ENCODE data around the gene ENAM. TPM values are rescaled to one million over a fixed set of nuclear protein-coding genes. Genes with fewer than 3 reads are reported as not detected.
"Not testable (repeated sequence)": the region's sequence is repeated elsewhere in the genome, so short reads cannot be mapped to it uniquely, and the experiment has no call there.

Gene ENAM
- total RNA-seq, 1 experiment from 2014 or later = 0.26 TPM

DNA sequence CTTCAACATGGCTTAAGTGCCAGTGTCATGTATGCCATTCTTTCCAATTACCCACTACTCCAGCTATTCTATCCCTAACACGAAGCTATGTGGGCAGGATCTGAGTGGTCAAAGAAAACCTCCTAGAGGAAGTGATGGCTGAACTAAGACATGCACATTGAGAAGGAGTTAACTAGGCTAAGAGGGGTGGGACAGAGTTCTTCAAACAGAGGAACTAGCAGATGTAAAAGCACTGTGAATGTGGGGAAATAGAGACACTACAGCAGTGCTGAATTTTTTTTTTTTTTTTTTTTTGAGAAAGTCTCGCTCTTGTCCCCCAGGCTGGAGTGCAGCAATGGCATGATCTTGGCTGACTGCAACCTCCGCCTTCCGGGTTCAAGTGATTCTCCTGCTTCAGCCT, 31.6 kb downstream of the ENAM start:
- H3K9me3 Mint-ChIP-seq (ENCODE audit: low read depth, unreplicated experiment) = no peaks in the 10 kb centered on the region
- no peak overlapping the region for H3K4me3 Mint-ChIP-seq (ENCODE audit: low read depth, unreplicated experiment)
- TF ChIP-seq, protein P1, sequence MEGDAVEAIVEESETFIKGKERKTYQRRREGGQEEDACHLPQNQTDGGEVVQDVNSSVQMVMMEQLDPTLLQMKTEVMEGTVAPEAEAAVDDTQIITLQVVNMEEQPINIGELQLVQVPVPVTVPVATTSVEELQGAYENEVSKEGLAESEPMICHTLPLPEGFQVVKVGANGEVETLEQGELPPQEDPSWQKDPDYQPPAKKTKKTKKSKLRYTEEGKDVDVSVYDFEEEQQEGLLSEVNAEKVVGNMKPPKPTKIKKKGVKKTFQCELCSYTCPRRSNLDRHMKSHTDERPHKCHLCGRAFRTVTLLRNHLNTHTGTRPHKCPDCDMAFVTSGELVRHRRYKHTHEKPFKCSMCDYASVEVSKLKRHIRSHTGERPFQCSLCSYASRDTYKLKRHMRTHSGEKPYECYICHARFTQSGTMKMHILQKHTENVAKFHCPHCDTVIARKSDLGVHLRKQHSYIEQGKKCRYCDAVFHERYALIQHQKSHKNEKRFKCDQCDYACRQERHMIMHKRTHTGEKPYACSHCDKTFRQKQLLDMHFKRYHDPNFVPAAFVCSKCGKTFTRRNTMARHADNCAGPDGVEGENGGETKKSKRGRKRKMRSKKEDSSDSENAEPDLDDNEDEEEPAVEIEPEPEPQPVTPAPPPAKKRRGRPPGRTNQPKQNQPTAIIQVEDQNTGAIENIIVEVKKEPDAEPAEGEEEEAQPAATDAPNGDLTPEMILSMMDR (IDR thresholded peaks at IDR 0.05; ENCODE audit: unreplicated experiment) = no peak
- CTCF ChIA-PET = interaction anchor here (0.6 kb wide), 1 partner anchor 1084 kb away, joined by 3 read pairs; no protein-coding TSS in a partner anchor
- no peak for DNase-seq
- no peaks in the 10 kb centered on the region for H3K27me3 Mint-ChIP-seq (ENCODE audit: unreplicated experiment)
- intact Hi-C loops (cut with micrococcal nuclease; ENCODE audit: unreplicated experiment) = no loop called here
- H3K36me3 Mint-ChIP-seq (ENCODE audit: insufficient read depth, unreplicated experiment) = no peaks in the 10 kb centered on the region
- no peaks in the 10 kb centered on the region for H3K4me1 Mint-ChIP-seq (ENCODE audit: low read depth, unreplicated experiment)
- H3K27ac Mint-ChIP-seq (ENCODE audit: unreplicated experiment) = no peak overlapping the region
- no TSS peak for BruUV-seq (replicated peaks)

DNA sequence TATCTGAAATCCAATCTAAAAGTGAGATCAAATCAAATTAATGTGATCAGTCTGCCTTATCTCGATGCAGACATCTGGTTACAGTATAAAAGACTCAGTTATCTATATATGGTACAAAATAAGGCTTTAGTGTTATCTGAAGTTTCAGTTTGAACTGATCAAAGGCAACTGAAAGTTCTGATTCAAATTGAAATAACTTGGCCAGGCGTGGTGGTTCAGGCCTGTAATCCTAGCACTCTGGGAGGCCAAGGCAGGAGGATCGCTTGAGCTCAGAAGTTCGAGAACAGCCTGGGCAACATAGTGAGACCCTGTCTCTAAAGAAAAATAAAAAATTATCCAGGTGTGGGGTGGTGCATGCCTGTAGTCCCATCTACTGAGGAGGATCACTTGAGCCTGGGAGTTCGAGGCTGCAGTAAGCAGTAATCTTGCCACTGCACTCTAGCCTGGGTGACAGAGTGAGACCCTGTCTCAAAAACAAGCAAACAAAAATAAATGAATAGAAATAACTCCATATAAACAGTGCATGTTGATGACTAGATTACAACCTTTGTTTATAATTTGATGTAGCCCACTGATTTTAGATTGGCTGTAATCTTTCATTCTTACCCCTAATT, 32.9 kb downstream of the ENAM start:
- CTCF ChIA-PET; intact Hi-C loops (cut with micrococcal nuclease; ENCODE audit: unreplicated experiment); H3K9me3 Mint-ChIP-seq (ENCODE audit: low read depth, unreplicated experiment); H3K4me3 Mint-ChIP-seq (ENCODE audit: low read depth, unreplicated experiment); H3K27me3 Mint-ChIP-seq (ENCODE audit: unreplicated experiment); H3K27ac Mint-ChIP-seq (ENCODE audit: unreplicated experiment); DNase-seq; BruUV-seq (replicated peaks); H3K36me3 Mint-ChIP-seq (ENCODE audit: insufficient read depth, unreplicated experiment); H3K4me1 Mint-ChIP-seq (ENCODE audit: low read depth, unreplicated experiment): not testable (repeated sequence)

DNA sequence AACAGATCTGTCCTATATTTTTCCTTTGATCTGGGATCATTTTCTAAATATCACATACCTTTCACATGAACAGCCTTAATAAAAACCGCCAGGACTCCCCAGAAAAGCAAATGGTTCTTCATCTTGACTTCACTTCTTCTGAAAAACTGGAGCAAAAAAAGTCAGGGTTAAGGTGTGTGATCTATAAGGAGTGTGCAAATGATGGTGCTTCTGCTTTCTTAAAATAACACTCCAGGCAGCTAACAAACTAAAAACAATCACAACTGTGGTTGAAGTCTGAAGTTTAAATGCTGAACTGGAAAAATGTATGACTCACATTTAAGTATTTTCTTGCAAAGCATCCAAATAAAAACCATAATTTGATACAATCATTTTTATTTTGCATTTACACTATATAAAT, 37.8 kb downstream of the ENAM start, which contains the start of gene JCHAIN:
JCHAIN (minus strand) TSS at position 140 of the 400 bp plus-strand sequence; CDS start at position 122, 18 bp downstream.
- H3K27me3 Mint-ChIP-seq (ENCODE audit: unreplicated experiment) = no peaks in the 10 kb centered on the region
- TF ChIP-seq, protein P1 (IDR thresholded peaks at IDR 0.05; ENCODE audit: unreplicated experiment) = no peak
- DNase-seq = no peak
- no peak within 1 kb of the TSS for H3K27ac Mint-ChIP-seq (ENCODE audit: unreplicated experiment)
- peaks cover 18% of the 10 kb centered on the region for H3K4me1 Mint-ChIP-seq (ENCODE audit: low read depth, unreplicated experiment)
- no peak within 1 kb of the TSS for H3K4me3 Mint-ChIP-seq (ENCODE audit: low read depth, unreplicated experiment)
- H3K36me3 Mint-ChIP-seq (ENCODE audit: insufficient read depth, unreplicated experiment) = peaks cover 4% of the 10 kb centered on the region
- intact Hi-C loops (cut with micrococcal nuclease; ENCODE audit: unreplicated experiment) = no loop called here
- CTCF ChIA-PET = no interaction called here
- no TSS peak for BruUV-seq (replicated peaks)
- no peaks in the 10 kb centered on the region for H3K9me3 Mint-ChIP-seq (ENCODE audit: low read depth, unreplicated experiment)

DNA sequence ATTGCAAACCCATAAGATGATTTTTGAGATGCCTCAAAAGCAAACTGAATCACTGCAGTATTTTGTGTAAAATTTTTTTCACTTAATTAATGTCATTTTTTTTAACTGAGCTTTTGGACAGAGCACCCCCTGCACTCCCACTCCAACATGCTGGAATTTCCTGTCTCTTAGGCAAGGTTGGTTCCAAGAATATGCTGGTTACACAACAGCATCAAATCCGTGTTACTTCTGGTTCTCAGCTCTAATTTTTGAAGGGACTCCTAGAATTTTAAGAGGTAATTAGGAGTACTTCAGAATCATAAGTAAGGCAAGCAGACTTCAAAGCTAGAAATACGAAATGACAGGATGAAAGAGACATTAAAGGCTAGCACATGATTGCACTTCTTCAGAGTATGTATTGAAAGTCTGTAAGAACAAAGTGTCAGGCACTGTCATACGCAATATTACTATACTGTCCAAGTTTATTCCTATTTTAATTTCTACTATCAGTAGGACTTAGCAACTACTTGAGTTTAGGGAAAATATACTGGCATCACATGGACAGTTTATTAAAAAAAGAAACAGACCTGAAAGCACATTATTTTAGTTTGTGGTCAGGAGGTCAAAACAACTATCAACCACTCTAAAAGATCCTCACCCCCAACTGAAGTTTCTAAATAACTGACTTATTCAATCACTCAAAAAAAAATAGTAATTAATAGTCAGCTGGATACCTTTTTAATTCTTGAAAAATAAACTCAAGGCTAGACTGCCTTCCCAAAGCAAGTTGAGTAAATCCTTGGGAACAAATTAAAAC, 39.4 kb downstream of the ENAM start:
- no peak overlapping the region for H3K27ac Mint-ChIP-seq (ENCODE audit: unreplicated experiment)
- peaks cover 20% of the 10 kb centered on the region for H3K4me1 Mint-ChIP-seq (ENCODE audit: low read depth, unreplicated experiment)
- H3K27me3 Mint-ChIP-seq (ENCODE audit: unreplicated experiment) = no peaks in the 10 kb centered on the region
- H3K4me3 Mint-ChIP-seq (ENCODE audit: low read depth, unreplicated experiment) = no peak overlapping the region
- H3K9me3 Mint-ChIP-seq (ENCODE audit: low read depth, unreplicated experiment) = no peaks in the 10 kb centered on the region
- CTCF ChIA-PET = no interaction called here
- DNase-seq = no peak
- TF ChIP-seq, protein P1 (IDR thresholded peaks at IDR 0.05; ENCODE audit: unreplicated experiment) = no peak
- peaks cover 4% of the 10 kb centered on the region for H3K36me3 Mint-ChIP-seq (ENCODE audit: insufficient read depth, unreplicated experiment)
- no TSS peak for BruUV-seq (replicated peaks)
- intact Hi-C loops (cut with micrococcal nuclease; ENCODE audit: unreplicated experiment) = no loop called here

Data from Calu3 (cell line).